B cell (primary cell): ENCODE measurements around the gene HERPUD1. TPM values are rescaled to one million over a fixed set of nuclear protein-coding genes. Genes with fewer than 3 reads are reported as not detected.
A peak's percentile ranks its signal among the peaks of the same experiment; 100 is the strongest.

ENCODE experiments used
- ATAC-seq: fragments of 200-7000 bp; cut with Tn5 transposase; one replicate; pipeline ENCODE4 v1.10.0; 2021; ENCODE audit warnings: low read depth, mild to moderate bottlenecking, moderate number of reproducible peaks, moderate library complexity
- CTCF ChIA-PET: fragments of 350-600 bp; sonication (Branson Sonifier 250); formaldehyde crosslinking; loops from one replicate; lab custom pipeline; 2021; ENCODE audit warnings: antibody characterized with exemption, inconsistent platforms; lab: Charles Lee
- POLR2A ChIA-PET: fragments of 350-600 bp; sonication (Branson Sonifier 250); formaldehyde crosslinking; loops from one replicate; lab custom pipeline; 2021; ENCODE audit warnings: antibody characterized with exemption; lab: Charles Lee
- DNase-seq: peaks from one replicate; pipeline ENCODE4 v3.0.0; 2013
- H2AFZ ChIP-seq: 2 replicates; pipeline ENCODE4 v1.6.1; 2012; ENCODE audit warnings: mild to moderate bottlenecking, low read depth, low read length; ENCODE audit not compliant: insufficient read depth, poor library complexity, severe bottlenecking
- H3K27ac ChIP-seq, 2 donors: 1 replicate in 1 of 2; 2 replicates in 1 of 2; pipeline ENCODE4 v1.5.1; 2012 to 2013; ENCODE audit warnings: low read length in 2 of 2, mild to moderate bottlenecking in 2 of 2, moderate library complexity in 1 of 2
- H3K27me3 ChIP-seq, 4 experiments: fragments of 200-600 bp in 1 of 4; sonication (generic) in 1 of 4; replicated peaks in 1 of 4; 1 replicate in 2 of 4; 2 replicates in 2 of 4; pipeline versions ENCODE4 v1.6.1 to v1.7.0; 2013 to 2016; ENCODE audit warnings: low read length in 3 of 4, mild to moderate bottlenecking in 2 of 4, mixed read lengths in 1 of 4, moderate library complexity in 1 of 4; ENCODE audit not compliant: insufficient read depth in 4 of 4, control insufficient read depth in 3 of 4; ENCODE audit errors: control extremely low read depth in 1 of 4
- H3K36me3 ChIP-seq, 2 experiments: replicated peaks in 1 of 2; 1 replicate in 1 of 2; 2 replicates in 1 of 2; pipeline versions ENCODE4 v1.6.1 to v1.7.1; 2013; ENCODE audit warnings: low read length in 1 of 2; ENCODE audit not compliant: insufficient read depth in 2 of 2, control insufficient read depth in 1 of 2; ENCODE audit errors: control extremely low read depth in 1 of 2, extremely low read depth in 1 of 2
- H3K4me1 ChIP-seq, 2 donors: fragments of 200-600 bp in 1 of 2; sonication (generic) in 1 of 2; 1 replicate in 1 of 2; 2 replicates in 1 of 2; pipeline versions ENCODE4 v1.5.1 to v1.6.1; 2013 to 2017; ENCODE audit warnings: low read length in 2 of 2; ENCODE audit not compliant: control insufficient read depth in 2 of 2, insufficient read depth in 2 of 2
- H3K4me2 ChIP-seq: replicated peaks from 2 replicates; pipeline ENCODE3; 2012; ENCODE audit warnings: mild to moderate bottlenecking, low read depth, low read length; ENCODE audit not compliant: poor library complexity, severe bottlenecking
- H3K4me3 ChIP-seq, 5 experiments: fragments of 200-600 bp in 1 of 5; sonication (generic) in 1 of 5; 1 replicate in 3 of 5; 2 replicates in 2 of 5; pipeline versions ENCODE4 v1.5.1 to v1.7.0; 2011 to 2016; ENCODE audit warnings: low read length in 4 of 5, mild to moderate bottlenecking in 4 of 5, low read depth in 2 of 5, control low read depth in 1 of 5, moderate library complexity in 1 of 5; ENCODE audit not compliant: insufficient read depth in 1 of 5; ENCODE audit errors: control extremely low read depth in 1 of 5, extremely low read depth in 1 of 5
- H3K79me2 ChIP-seq: fragments of 200-600 bp; sonication (generic); one replicate; pipeline ENCODE4 v1.6.0; 2016; ENCODE audit warnings: low read length; ENCODE audit not compliant: control insufficient read depth, insufficient read depth
- H3K9ac ChIP-seq: fragments of 200-600 bp; sonication (generic); 2 replicates; pipeline ENCODE4 v1.6.1; 2017; ENCODE audit warnings: mild to moderate bottlenecking, low read length, moderate library complexity
- H3K9me3 ChIP-seq, 3 donors: one replicate each; pipeline versions ENCODE4 v1.6.1 to v1.7.1; 2013; ENCODE audit warnings: low read length in 2 of 3; ENCODE audit not compliant: control insufficient read depth in 2 of 3, insufficient read depth in 1 of 3; ENCODE audit errors: control extremely low read depth in 1 of 3
- H4K20me1 ChIP-seq: 2 replicates; pipeline ENCODE4 v1.6.0; 2012; ENCODE audit warnings: mild to moderate bottlenecking, low read length; ENCODE audit not compliant: insufficient read depth, control insufficient read depth, poor library complexity, severe bottlenecking
- H3K27ac Mint-ChIP-seq: one replicate; pipeline ENCODE4 v1.8.0; 2021; ENCODE audit warnings: mixed read lengths
- H3K27me3 Mint-ChIP-seq: one replicate; pipeline ENCODE4 v1.8.0; 2021; ENCODE audit warnings: mixed read lengths
- H3K4me1 Mint-ChIP-seq: one replicate; pipeline ENCODE4 v1.8.0; 2021; ENCODE audit warnings: mixed read lengths
- H3K4me3 Mint-ChIP-seq: one replicate; pipeline ENCODE4 v1.8.0; 2021; ENCODE audit warnings: mixed read lengths
- H3K9me3 Mint-ChIP-seq: one replicate; pipeline ENCODE4 v1.8.0; 2022; ENCODE audit warnings: mixed read lengths; ENCODE audit not compliant: insufficient read depth
- EZH2 ChIP-seq: IDR thresholded peaks from 2 replicates; pipeline ENCODE4 v1.6.1; 2012; ENCODE audit warnings: borderline replicate concordance, low read depth, mild to moderate bottlenecking, moderate library complexity, low read length; ENCODE audit not compliant: insufficient read depth, poor library complexity, severe bottlenecking
- WGBS: methylation state at CpG from one replicate; pipeline ENCODE4 v1.1.5; 2013; ENCODE audit warnings: missing lambda C conversion rate; ENCODE audit not compliant: insufficient coverage; 5-methylcytosine and 5-hydroxymethylcytosine counted together
- intact Hi-C: fragments of 100-400 bp; cut with micrococcal nuclease; formaldehyde crosslinking; loops from one replicate; pipeline ENCODE4 v1.10.0; 2022
- polyA plus RNA-seq: library from polyadenylated mRNA; depleted of rRNA; stranded (reverse); fragments of >200 nt; gene quantifications from 2 replicates; pipeline ENCODE4 v1.2.3, GENCODE V29; 2012
- total RNA-seq, 2 donors: library from RNA; stranded (reverse); fragments of 120-200 nt in 1 of 2; gene quantifications; 1 replicate in 1 of 2; 2 replicates in 1 of 2; pipeline versions ENCODE4 v1.2.3 to v1.2.4, GENCODE V29; 2013 to 2022
- TF ChIP-seq, protein P1 (sequence below): fragments of 200-600 bp; IDR thresholded peaks from one replicate; pipeline ENCODE4 v1.8.0; 2022; ENCODE audit warnings: antibody characterized with exemption, mild to moderate bottlenecking

HERPUD1 gene
- total and polyA plus RNA-seq, 2 donors (not counting 1 experiment from before 2014, with no cell fraction given) = 273 to 1,041 TPM

DNA sequence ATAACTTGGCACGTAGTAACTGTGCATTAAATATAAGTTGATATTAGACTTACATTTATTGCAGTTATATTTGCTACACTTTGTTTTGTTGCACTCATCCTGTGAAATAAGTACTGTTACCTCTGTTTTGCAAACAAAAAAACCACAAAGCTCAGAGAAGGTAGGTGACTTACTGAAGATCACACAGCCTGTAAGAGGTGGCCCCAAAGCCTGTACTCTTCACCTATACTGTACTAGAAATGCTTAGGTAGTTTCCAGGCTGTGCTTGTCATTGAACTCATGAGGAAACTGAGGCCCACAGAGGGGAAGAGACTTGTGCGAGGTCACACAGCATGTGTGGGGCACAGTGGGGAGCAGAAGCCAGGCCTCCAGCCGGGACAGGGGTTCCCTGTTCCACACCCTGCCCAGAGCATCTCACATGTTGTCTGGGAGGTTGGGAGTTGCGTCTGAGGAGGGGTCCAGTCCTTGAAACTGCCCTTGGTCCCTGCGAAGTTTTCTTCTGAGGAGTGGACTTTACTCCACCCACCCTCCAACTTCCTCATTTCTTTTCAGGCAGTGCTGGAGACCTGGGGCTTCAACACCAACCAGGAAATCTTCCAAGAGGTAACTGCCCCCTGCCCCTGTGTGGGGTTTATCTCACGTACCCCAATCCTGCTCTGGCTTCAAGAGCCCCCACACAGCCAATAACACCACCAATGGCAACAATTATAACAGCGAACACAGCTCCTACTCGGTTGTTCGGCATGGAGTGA is 42.8 kb downstream of the HERPUD1 start:
- POLR2A ChIA-PET = interaction anchor here (0.7 to 3.3 kb wide), 3 partner anchors 12 to 71 kb away, joined by 3 to 13 read pairs (median 5); partner anchors contain the start of gene NLRC5
- Histone ChIP-seq H3K4me1 (peaks cover 60 to 77% of the 10 kb centered on the region in 2 donors), H2AFZ (peak overlapping the region; percentile 17), H3K27me3 (no peaks in the 10 kb centered on the region), H3K4me2 (peak overlapping the region; percentile 36), H3K79me2 (no peaks in the 10 kb centered on the region), H3K9me3 (no peaks in the 10 kb centered on the region), H3K4me3 (no peak overlapping the region), H3K27ac (no peak overlapping the region), H4K20me1 (no peaks in the 10 kb centered on the region), H3K9ac (no peak overlapping the region), H3K36me3 (no peaks in the 10 kb centered on the region)
- no peaks in the 10 kb centered on the region for H3K27me3 Mint-ChIP-seq
- ATAC-seq = no peak
- TF ChIP-seq, protein P1, sequence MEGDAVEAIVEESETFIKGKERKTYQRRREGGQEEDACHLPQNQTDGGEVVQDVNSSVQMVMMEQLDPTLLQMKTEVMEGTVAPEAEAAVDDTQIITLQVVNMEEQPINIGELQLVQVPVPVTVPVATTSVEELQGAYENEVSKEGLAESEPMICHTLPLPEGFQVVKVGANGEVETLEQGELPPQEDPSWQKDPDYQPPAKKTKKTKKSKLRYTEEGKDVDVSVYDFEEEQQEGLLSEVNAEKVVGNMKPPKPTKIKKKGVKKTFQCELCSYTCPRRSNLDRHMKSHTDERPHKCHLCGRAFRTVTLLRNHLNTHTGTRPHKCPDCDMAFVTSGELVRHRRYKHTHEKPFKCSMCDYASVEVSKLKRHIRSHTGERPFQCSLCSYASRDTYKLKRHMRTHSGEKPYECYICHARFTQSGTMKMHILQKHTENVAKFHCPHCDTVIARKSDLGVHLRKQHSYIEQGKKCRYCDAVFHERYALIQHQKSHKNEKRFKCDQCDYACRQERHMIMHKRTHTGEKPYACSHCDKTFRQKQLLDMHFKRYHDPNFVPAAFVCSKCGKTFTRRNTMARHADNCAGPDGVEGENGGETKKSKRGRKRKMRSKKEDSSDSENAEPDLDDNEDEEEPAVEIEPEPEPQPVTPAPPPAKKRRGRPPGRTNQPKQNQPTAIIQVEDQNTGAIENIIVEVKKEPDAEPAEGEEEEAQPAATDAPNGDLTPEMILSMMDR = no peak
- no peak for TF ChIP-seq EZH2
- CTCF ChIA-PET = interaction anchor here (1.2 to 7.0 kb wide), 3 partner anchors 8 to 71 kb away, joined by 3 to 65 read pairs (median 44); no protein-coding TSS in a partner anchor
- DNase-seq = no peak
- peak overlapping the region; percentile 10 for H3K4me3 Mint-ChIP-seq
- peaks cover 76% of the 10 kb centered on the region for H3K4me1 Mint-ChIP-seq
- no peaks in the 10 kb centered on the region for H3K9me3 Mint-ChIP-seq
- intact Hi-C loops = loop anchor here (1.0 to 2.0 kb wide), 2 partner anchors 10 to 40 kb away; no protein-coding TSS in a partner anchor
- WGBS = 51% methylated on average over 3 of the region's 9 CpGs
- peak overlapping the region; percentile 88 for H3K27ac Mint-ChIP-seq

DNA sequence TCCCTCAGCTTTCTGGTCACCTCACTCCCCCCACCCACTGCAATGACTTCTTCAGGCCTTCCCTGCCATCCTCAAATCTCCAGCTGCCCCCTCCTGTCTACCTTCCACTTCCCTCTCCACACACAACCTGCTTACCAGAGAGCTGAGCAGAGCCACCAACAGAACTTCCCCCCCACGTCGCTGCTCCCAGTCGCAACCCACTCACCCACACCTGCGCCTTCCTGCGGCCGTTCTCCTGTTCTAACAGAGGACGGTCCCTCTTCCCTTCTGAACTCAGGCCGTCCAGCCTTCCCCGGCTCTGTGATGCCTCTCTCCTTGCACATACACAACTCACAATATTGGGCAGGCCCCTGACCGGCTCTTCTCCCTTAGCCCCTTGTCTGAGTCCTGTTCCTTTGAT is 43.8 kb downstream of the HERPUD1 start:
- Histone ChIP-seq H3K27ac (no peak overlapping the region), H3K79me2 (no peaks in the 10 kb centered on the region), H3K27me3 (no peaks in the 10 kb centered on the region), H3K4me3 (no peak overlapping the region), H3K9me3 (no peaks in the 10 kb centered on the region), H3K9ac (no peak overlapping the region), H3K4me1 (peaks cover 59 to 79% of the 10 kb centered on the region in 2 donors), H4K20me1 (no peaks in the 10 kb centered on the region), H3K4me2 (no peak overlapping the region), H2AFZ (no peak overlapping the region), H3K36me3 (no peaks in the 10 kb centered on the region)
- peaks cover 77% of the 10 kb centered on the region for H3K4me1 Mint-ChIP-seq
- CTCF ChIA-PET = interaction anchor here (1.2 to 5.3 kb wide), 2 partner anchors 9 to 14 kb away, joined by 3 to 44 read pairs; partner anchors contain the start of gene NLRC5
- DNase-seq (no peak), ATAC-seq (no peak)
- no peaks in the 10 kb centered on the region for H3K27me3 Mint-ChIP-seq
- 57% methylated on average over 10 of the region's 10 CpGs for WGBS
- H3K9me3 Mint-ChIP-seq = no peaks in the 10 kb centered on the region
- intact Hi-C loops = loop anchor here (2.0 kb wide), 1 partner anchor 39 kb away; no protein-coding TSS in a partner anchor
- TF ChIP-seq EZH2 = no peak
- TF ChIP-seq, protein P1 = no peak
- H3K27ac Mint-ChIP-seq = peak overlapping the region; percentile 74
- POLR2A ChIA-PET = interaction anchor here (0.7 to 3.3 kb wide), 3 partner anchors 11 to 70 kb away, joined by 3 to 13 read pairs (median 5); partner anchors contain the start of gene NLRC5
- peak overlapping the region; percentile 5 for H3K4me3 Mint-ChIP-seq
